ENCODE measurements around the gene CALR. TPM values are rescaled to one million over a fixed set of nuclear protein-coding genes. Genes with fewer than 3 reads are reported as not detected.

Gene CALR
- total RNA-seq, 2 donors from 2014 or later = 298 to 388 TPM

GRCh38 chr19:12985049-12985776 is 46.8 kb downstream of the CALR start:
- H3K27me3 ChIP-seq = no peaks in the 10 kb centered on the region
- no peak overlapping the region for H3K4me3 ChIP-seq
- H3K27ac ChIP-seq = peak overlapping the region in 3 of 4 donors; percentile 7 to 45 (median 28)
- ATAC-seq = peak; percentile 53
- DNase-seq = peak; percentile 54 to 74 (median 72)
- no peaks in the 10 kb centered on the region for H3K36me3 ChIP-seq (replicated peaks in 1 of 2; ENCODE audit: insufficient read depth in 1 of 2, low read depth in 2 of 2)
- 26 to 67% methylated on average over 1 to 16 of the region's 16 CpGs for WGBS, 2 donors
- no peaks in the 10 kb centered on the region for H3K9me3 ChIP-seq
- peak in 1 of 7 experiments; percentile 6 for TF ChIP-seq CTCF (IDR thresholded peaks at IDR 0.05)
- TF ChIP-seq POLR2A (IDR thresholded peaks at IDR 0.05) = peak in 1 of 3 donors; percentile 17
- intact Hi-C loops (cut with DNase I) = loop anchor here (5.0 kb wide), 2 partner anchors 47 to 77 kb away; no protein-coding TSS in a partner anchor
- peaks cover 20% of the 10 kb centered on the region for H3K4me1 ChIP-seq

GRCh38 chr19:12986726-12987125 is 48.3 kb downstream of the CALR start:
- Histone ChIP-seq H3K36me3 (replicated peaks in 1 of 2; ENCODE audit: insufficient read depth in 1 of 2, low read depth in 2 of 2) (no peaks in the 10 kb centered on the region), H3K4me3 (no peak overlapping the region), H3K4me1 (peaks cover 20% of the 10 kb centered on the region), H3K9me3 (no peaks in the 10 kb centered on the region), H3K27me3 (no peaks in the 10 kb centered on the region), H3K27ac (no peak overlapping the region)
- TF ChIP-seq CTCF (IDR thresholded peaks at IDR 0.05) (no peak), POLR2A (IDR thresholded peaks at IDR 0.05) (no peak)
- intact Hi-C loops (cut with DNase I) = loop anchor here (5.0 kb wide), 2 partner anchors 46 to 76 kb away; no protein-coding TSS in a partner anchor
- no peak for DNase-seq
- 96 to 98% methylated on average over 6 to 12 of the region's 12 CpGs for WGBS, 2 donors
- no peak for ATAC-seq

GRCh38 chr19:12987190-12987589 is 48.8 kb downstream of the CALR start:
- Histone ChIP-seq H3K27me3 (no peaks in the 10 kb centered on the region), H3K4me1 (peaks cover 20% of the 10 kb centered on the region), H3K4me3 (no peak overlapping the region), H3K9me3 (no peaks in the 10 kb centered on the region), H3K27ac (no peak overlapping the region), H3K36me3 (replicated peaks in 1 of 2; ENCODE audit: insufficient read depth in 1 of 2, low read depth in 2 of 2) (no peaks in the 10 kb centered on the region)
- DNase-seq = no peak
- intact Hi-C loops (cut with DNase I) = loop anchor here (5.0 kb wide), 2 partner anchors 45 to 75 kb away; no protein-coding TSS in a partner anchor
- ATAC-seq = no peak
- 59 to 83% methylated on average over 2 to 3 of the region's 3 CpGs for WGBS, 2 donors
- TF ChIP-seq POLR2A (IDR thresholded peaks at IDR 0.05) (no peak), CTCF (IDR thresholded peaks at IDR 0.05) (no peak)

- H3K27ac ChIP-seq = no peak overlapping the region
- no peaks in the 10 kb centered on the region for H3K9me3 ChIP-seq
- DNase-seq (no peak), ATAC-seq (no peak)
- H3K27me3 ChIP-seq = no peaks in the 10 kb centered on the region
- no peaks in the 10 kb centered on the region for H3K36me3 ChIP-seq (replicated peaks in 1 of 2; ENCODE audit: insufficient read depth in 1 of 2, low read depth in 2 of 2)
- peaks cover 19% of the 10 kb centered on the region for H3K4me1 ChIP-seq
- intact Hi-C loops (cut with DNase I) = loop anchor here (5.0 kb wide), 2 partner anchors 45 to 75 kb away; no protein-coding TSS in a partner anchor
- TF ChIP-seq POLR2A (IDR thresholded peaks at IDR 0.05) = no peak
- no peak for TF ChIP-seq CTCF (IDR thresholded peaks at IDR 0.05)
- 32 to 62% methylated on average over 2 to 10 of the region's 10 CpGs for WGBS, 2 donors
- H3K4me3 ChIP-seq = no peak overlapping the region
Measured at GRCh38 chr19:12987781-12988180, 49.4 kb downstream of the CALR start.
